ENCODE results near the gene PDXK.

Gene PDXK

GRCh38 chr21:43802713-43803313 is 83.9 kb downstream of the PDXK start:
- no peak for DNase-seq (ENCODE audit: low read depth in 3 of 3, low spot score in 1 of 3)

- DNase-seq (ENCODE audit: low read depth in 3 of 3, low spot score in 1 of 3): no peak
These were observed 84.8 kb downstream of the PDXK start for GRCh38 chr21:43803558-43804300.

- DNase-seq (ENCODE audit: low read depth in 3 of 3, low spot score in 1 of 3): no peak
These were observed 86.4 kb downstream of the PDXK start for GRCh38 chr21:43805275-43805800.

- DNase-seq (ENCODE audit: low read depth in 3 of 3, low spot score in 1 of 3): no peak
These were observed 87.2 kb downstream of the PDXK start for GRCh38 chr21:43806017-43806710.

GRCh38 chr21:43808367-43808766 is 89.4 kb downstream of the PDXK start:
- no peak for DNase-seq (ENCODE audit: low read depth in 3 of 3, low spot score in 1 of 3)

GRCh38 chr21:43808832-43809251 is 89.9 kb downstream of the PDXK start:
- DNase-seq (ENCODE audit: low read depth in 3 of 3, low spot score in 1 of 3): no peak

- no peak for DNase-seq (ENCODE audit: low read depth in 3 of 3, low spot score in 1 of 3)
These were observed 90.4 kb downstream of the PDXK start for GRCh38 chr21:43809346-43809799.

- no peak for DNase-seq (ENCODE audit: low read depth in 3 of 3, low spot score in 1 of 3)
These were observed 91.0 kb downstream of the PDXK start for GRCh38 chr21:43809853-43810504.

- peak; percentile 55 to 90 (median 66) for DNase-seq (ENCODE audit: low read depth in 3 of 3, low spot score in 1 of 3)
These were observed 91.8 kb downstream of the PDXK start for GRCh38 chr21:43810505-43811261.

GRCh38 chr21:43811262-43812105 is 92.6 kb downstream of the PDXK start:
- DNase-seq (ENCODE audit: low read depth in 3 of 3, low spot score in 1 of 3): no peak
